Body of pancreas (tissue), 4 donors: ENCODE results near the gene TXN. TPM values are rescaled to one million over a fixed set of nuclear protein-coding genes. Genes with fewer than 3 reads are reported as not detected.

ENCODE experiments used
- ATAC-seq: fragments of 150-250 bp; one replicate; pipeline ENCODE4 v1.9.1; 2016
- DNase-seq, 4 donors: peaks; one replicate each; pipeline ENCODE4 v3.0.0-alpha.2; 2019
- H3K27ac ChIP-seq, 4 donors: fragments of 200-600 bp; sonication (generic); 1 replicate in 3 of 4; 2 replicates in 1 of 4; pipeline versions ENCODE4 v1.5.1 to v1.6.1; 2016 to 2019; ENCODE audit warnings: mild to moderate bottlenecking in 1 of 4, mixed read lengths in 1 of 4, moderate library complexity in 1 of 4
- H3K27me3 ChIP-seq, 2 donors: fragments of 200-600 bp; sonication (generic); one replicate each; pipeline ENCODE4 v1.6.0; 2016; ENCODE audit warnings: mild to moderate bottlenecking in 1 of 2
- H3K36me3 ChIP-seq, 2 donors: fragments of 200-600 bp; sonication (generic); replicated peaks in 1 of 2; 2 replicates each; pipeline ENCODE4 v1.5.1; 2016; ENCODE audit warnings: low read depth in 2 of 2; ENCODE audit not compliant: insufficient read depth in 1 of 2
- H3K4me1 ChIP-seq: fragments of 200-600 bp; sonication (generic); one replicate; pipeline ENCODE4 v1.6.0; 2016
- H3K4me3 ChIP-seq, 2 donors: fragments of 200-600 bp; sonication (generic); 1 replicate in 1 of 2; 2 replicates in 1 of 2; pipeline ENCODE4 v1.5.1; 2016 to 2019
- H3K9me3 ChIP-seq, 3 donors: fragments of 200-600 bp; sonication (generic); 1 replicate in 2 of 3; 2 replicates in 1 of 3; pipeline ENCODE4 v1.5.1; 2016
- POLR2A ChIP-seq, 3 donors: fragments of 450-650 bp; IDR thresholded peaks; one replicate each; pipeline ENCODE4 v1.6.1; 2016; ENCODE audit warnings: antibody characterized with exemption in 3 of 3, mild to moderate bottlenecking in 2 of 3
- WGBS, 2 donors: methylation state at CpG; one replicate each; pipeline ENCODE4 v1.1.5; 2017; 5-methylcytosine and 5-hydroxymethylcytosine counted together
- intact Hi-C: fragments of 100-400 bp; cut with DNase I; formaldehyde crosslinking; loops from one replicate; pipeline ENCODE4 v1.15.1; 2023
- total RNA-seq, 2 donors: library from RNA; depleted of rRNA; stranded (reverse); fragments of >200 nt; gene quantifications; one replicate each; pipeline ENCODE4 v1.1.0, GENCODE V29; 2016
- TF ChIP-seq, protein P1 (sequence below), 7 experiments: fragments of 450-650 bp in 4 of 7; fragments of 200-600 bp in 3 of 7; sonication (generic) in 3 of 7; IDR thresholded peaks; one replicate each; pipeline ENCODE4 v1.5.1; 2016 to 2019; ENCODE audit warnings: antibody characterized with exemption in 7 of 7

TXN gene
- total RNA-seq, 2 donors from 2014 or later = 40.2 to 93.1 TPM

DNA sequence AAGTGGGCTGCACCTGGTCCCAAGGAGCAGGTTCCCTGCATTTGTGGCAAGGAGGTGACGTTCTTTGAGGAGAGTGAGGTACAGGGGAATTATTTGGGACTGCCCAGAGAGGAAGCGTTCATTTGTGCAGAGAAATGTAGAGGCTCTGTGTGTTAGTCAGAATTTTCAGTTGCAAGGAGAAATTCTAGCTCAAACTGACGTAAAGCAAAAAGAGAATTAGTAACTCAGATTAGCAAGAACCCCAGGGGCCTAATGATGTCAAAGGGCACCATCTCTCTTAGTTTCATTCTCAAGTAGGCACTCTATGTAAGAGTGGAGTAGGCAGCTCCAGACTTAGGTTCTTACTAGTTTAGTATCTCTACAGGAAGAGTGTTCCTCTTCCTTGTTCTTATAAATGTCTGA lies 2.4 kb upstream of the TXN start:
- Histone ChIP-seq H3K27ac (no peak overlapping the region), H3K27me3 (no peaks in the 10 kb centered on the region), H3K4me3 (no peak overlapping the region), H3K36me3 (no peaks in the 10 kb centered on the region), H3K9me3 (no peaks in the 10 kb centered on the region), H3K4me1 (peaks cover 23% of the 10 kb centered on the region)
- ATAC-seq (no peak), DNase-seq (no peak)
- 94 to 98% methylated on average over 3 of the region's 3 CpGs for WGBS, 2 donors
- no peak for TF ChIP-seq POLR2A (IDR thresholded peaks at IDR 0.05)
- TF ChIP-seq, protein P1, sequence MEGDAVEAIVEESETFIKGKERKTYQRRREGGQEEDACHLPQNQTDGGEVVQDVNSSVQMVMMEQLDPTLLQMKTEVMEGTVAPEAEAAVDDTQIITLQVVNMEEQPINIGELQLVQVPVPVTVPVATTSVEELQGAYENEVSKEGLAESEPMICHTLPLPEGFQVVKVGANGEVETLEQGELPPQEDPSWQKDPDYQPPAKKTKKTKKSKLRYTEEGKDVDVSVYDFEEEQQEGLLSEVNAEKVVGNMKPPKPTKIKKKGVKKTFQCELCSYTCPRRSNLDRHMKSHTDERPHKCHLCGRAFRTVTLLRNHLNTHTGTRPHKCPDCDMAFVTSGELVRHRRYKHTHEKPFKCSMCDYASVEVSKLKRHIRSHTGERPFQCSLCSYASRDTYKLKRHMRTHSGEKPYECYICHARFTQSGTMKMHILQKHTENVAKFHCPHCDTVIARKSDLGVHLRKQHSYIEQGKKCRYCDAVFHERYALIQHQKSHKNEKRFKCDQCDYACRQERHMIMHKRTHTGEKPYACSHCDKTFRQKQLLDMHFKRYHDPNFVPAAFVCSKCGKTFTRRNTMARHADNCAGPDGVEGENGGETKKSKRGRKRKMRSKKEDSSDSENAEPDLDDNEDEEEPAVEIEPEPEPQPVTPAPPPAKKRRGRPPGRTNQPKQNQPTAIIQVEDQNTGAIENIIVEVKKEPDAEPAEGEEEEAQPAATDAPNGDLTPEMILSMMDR (IDR thresholded peaks at IDR 0.05) = no peak
- intact Hi-C loops = no loop called here

DNA sequence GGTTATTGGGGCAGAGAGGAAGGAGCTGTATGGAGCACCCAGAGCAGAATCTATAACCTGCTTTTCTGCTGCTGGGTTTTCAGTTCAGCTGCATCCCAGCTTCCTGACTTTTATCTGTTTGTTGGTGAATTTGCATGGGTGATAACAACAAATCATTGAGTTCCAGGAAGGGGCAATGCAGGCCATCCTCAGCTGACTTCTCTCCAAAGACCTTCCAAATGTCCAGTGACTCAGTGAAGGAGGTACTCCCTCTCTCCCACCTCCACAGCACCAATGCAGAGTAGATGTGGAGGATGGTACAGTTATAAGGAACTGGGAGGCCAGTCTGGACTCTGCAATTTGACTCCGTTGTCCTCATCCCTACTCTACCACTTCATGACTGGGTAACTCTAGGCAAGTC lies 1.6 kb upstream of the TXN start:
- H3K9me3 ChIP-seq = no peaks in the 10 kb centered on the region
- no peak for ATAC-seq
- peak overlapping the region in 1 of 4 donors; percentile 93 for H3K27ac ChIP-seq
- no peak for TF ChIP-seq POLR2A (IDR thresholded peaks at IDR 0.05)
- TF ChIP-seq, protein P1 (IDR thresholded peaks at IDR 0.05) = no peak
- no peaks in the 10 kb centered on the region for H3K27me3 ChIP-seq
- intact Hi-C loops = no loop called here
- no peaks in the 10 kb centered on the region for H3K36me3 ChIP-seq
- 67 to 71% methylated on average over 1 of the region's 1 CpG for WGBS, 2 donors
- H3K4me3 ChIP-seq = no peak overlapping the region
- H3K4me1 ChIP-seq = peaks cover 29% of the 10 kb centered on the region
- no peak for DNase-seq

DNA sequence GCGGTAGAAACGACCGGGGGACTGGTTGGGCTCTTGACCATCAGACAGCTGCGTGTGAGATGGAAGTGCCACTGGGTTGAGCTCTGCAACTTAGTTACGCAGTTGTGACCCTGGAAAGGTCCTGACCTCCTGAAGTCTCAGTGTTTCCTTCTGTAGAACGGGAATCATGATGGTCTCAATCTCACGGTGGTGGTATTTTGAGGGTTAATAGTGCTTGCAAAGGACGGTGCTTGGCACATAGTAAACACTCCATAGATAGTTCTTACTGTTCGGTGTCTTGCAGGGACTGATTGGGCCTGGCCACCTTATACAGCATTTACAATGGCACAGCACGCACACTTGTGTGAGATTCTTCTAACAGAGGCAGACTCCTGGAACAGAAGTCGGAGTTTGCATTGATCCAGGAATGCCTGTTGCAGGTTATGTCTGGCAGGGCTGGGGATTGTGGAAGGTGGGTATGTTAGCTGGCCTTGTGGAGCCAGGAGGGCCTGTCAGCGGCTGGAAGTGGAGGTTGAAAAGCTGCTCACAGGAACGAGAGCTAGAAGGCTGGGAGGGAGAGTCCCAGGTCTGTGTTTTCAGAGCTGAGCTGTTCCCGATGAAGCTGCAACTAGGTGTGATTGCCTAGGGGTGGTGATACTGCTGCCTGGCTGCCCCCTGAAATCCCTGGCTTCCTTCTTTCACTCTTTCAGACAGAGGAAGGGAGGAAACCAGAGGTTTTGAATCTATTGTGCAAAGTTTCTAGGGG lies 962 bp upstream of the TXN start:
- WGBS, 2 donors = 4 to 5% methylated on average over 14 of the region's 14 CpGs
- ATAC-seq (no peak), DNase-seq (peak; percentile 16 to 23 (median 18))
- no peaks in the 10 kb centered on the region for H3K9me3 ChIP-seq
- H3K4me3 ChIP-seq = peak overlapping the region; percentile 41 to 95
- H3K27me3 ChIP-seq = no peaks in the 10 kb centered on the region
- H3K4me1 ChIP-seq = peaks cover 35% of the 10 kb centered on the region
- peak overlapping the region; percentile 91 to 95 (median 94) for H3K27ac ChIP-seq
- TF ChIP-seq, protein P1 (IDR thresholded peaks at IDR 0.05) = no peak
- no peak for TF ChIP-seq POLR2A (IDR thresholded peaks at IDR 0.05)
- H3K36me3 ChIP-seq = no peaks in the 10 kb centered on the region
- intact Hi-C loops = no loop called here

DNA sequence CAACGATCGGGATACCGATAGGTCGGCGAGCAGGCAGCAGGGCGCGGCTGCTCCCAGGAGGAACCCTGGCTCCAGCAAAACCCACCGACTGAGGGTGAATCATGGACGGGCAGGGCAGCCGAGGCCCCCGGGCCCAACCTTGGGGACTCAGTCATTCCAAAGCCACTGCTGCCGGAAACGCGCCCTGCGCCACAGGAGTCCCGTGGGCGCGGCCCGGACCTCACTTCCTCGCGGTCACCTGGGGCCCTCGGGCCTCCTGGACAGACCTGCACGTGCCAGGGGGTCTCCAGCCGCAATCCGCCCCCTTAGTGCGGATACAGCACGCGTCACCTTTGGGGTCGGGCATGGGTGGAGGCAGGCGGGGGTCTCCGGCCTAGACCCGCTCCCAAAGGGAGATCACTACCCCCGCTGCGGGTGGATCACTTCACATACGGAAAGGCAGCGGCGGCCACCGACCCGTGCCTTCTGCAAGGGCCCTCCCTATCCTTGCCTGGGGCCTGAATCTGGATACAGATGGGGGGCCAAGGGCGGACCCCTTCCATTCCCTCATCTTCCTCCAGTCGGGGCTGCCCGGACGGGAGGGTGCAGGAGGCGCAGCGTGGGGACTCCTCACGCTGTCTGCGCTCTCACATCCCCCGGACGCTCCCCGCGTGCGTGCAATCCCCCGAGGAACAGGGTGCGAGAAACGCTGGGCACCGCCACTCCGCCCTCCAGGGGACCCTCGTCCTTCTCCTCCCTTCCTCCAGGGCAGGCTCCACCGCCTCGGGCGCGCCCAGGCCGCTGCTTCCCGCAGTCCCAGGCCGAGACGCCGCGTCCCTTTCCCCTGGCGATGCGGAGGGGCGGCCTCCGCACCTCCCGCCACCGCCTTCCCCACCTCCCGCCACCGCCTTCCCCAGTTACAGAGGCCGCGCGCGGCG lies 586 bp downstream of the TXN start:
- Histone ChIP-seq H3K36me3 (no peaks in the 10 kb centered on the region), H3K9me3 (no peaks in the 10 kb centered on the region), H3K4me3 (peak overlapping the region; percentile 95 to 98), H3K4me1 (peaks cover 42% of the 10 kb centered on the region), H3K27ac (peak overlapping the region; percentile 91 to 95 (median 94)), H3K27me3 (no peaks in the 10 kb centered on the region)
- peak; percentile 52 for ATAC-seq
- DNase-seq = peak; percentile 63 to 80 (median 70)
- peak; percentile 56 to 69 (median 58) for TF ChIP-seq POLR2A (IDR thresholded peaks at IDR 0.05)
- TF ChIP-seq, protein P1 (IDR thresholded peaks at IDR 0.05) = no peak
- intact Hi-C loops = no loop called here
- WGBS, 2 donors = 0% methylated on average over 1 to 80 of the region's 81 CpGs
